ENCODE results near the gene SNRPN.

GRCh38 chr15:24956111-24956838, 1.5 kb downstream of the SNRPN start:
- TF ChIP-seq CTCF (IDR thresholded peaks at IDR 0.05) (no peak), POLR2A (IDR thresholded peaks at IDR 0.05) (peak in 1 of 2 donors; percentile 76)
